ENCODE results near the gene CHADL.

The CHADL gene

GRCh38 chr22:41230401-41230785 is 10.3 kb downstream of the CHADL start:
- no peak for DNase-seq (ENCODE audit: low read depth)

DNA sequence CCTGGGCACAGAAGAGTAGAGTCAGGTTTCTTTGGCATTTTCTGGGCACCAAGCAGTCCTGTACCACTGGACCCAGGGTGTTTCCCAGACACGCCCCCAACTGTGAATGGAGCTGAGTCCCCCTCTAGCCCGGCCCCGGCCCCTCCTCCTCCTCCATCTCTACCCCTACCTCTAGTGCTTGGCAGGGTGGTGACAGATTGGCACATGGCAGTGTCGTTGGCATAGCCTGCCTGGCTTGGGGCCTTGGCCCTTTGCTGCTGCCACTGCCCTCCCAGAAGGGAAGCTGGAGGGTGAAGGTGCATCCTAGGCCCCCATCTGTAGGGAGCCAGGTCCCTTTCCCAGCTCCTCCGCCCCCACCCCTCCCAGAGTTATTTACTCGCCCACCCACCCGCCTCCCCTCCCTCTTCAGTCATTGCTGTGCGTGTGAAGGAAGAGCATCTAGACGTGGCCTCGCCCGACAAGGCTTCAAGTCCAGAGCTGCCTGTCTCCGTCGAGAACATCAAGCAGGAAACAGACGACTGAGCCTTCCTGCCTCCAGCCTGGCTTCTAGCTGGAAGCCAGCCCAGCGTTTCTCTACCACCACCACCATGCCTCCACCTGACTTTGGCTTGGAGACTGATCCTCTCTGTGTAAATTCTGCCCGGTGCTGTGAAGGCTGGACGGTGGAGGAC is 10.9 kb downstream of the CHADL start:
- no peak for DNase-seq (ENCODE audit: low read depth)

- DNase-seq (ENCODE audit: low read depth) = no peak
Measured at GRCh38 chr22:41229215-41229614, 11.5 kb downstream of the CHADL start.

DNA sequence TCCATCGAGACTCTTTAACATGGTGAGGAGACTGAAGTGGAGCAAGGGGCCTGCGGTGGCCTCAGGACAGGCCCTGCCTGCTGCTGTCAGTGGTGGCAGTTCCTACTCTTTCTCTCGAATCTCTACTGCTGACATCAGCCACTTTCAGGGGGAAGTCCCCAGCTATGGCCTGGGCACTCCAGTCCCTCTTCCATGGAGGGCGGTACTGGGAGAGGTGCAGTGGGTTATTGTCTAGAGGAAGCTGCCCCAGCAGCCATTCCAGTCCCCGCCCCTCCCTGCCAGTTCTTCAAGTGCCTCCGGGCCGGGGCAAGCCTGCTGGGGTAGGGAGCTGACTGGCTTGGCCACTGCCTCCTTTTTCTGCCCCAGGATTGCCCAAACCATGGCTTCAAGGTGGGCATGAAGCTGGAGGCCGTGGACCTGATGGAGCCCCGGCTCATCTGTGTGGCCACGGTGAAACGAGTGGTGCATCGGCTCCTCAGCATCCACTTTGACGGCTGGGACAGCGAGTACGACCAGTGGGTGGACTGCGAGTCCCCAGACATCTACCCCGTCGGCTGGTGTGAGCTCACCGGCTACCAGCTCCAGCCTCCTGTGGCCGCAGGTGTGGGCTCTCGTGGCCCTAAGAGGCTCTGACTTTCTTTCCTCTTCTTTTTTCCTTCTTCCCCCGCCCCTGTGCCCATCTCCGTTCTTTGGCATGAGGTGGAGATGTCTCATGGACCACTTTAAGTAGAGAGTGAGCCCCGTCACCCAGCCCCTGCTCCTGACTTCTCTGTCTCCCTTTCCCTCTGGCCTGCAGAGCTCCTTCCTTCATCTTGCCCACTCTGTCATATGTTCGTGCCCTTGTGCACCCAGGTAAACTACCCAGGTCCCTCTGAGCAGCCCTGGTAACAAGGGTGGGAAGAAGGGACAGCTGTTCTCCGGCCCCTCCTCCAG is 13.7 kb downstream of the CHADL start:
- DNase-seq (ENCODE audit: low read depth) = no peak

DNA sequence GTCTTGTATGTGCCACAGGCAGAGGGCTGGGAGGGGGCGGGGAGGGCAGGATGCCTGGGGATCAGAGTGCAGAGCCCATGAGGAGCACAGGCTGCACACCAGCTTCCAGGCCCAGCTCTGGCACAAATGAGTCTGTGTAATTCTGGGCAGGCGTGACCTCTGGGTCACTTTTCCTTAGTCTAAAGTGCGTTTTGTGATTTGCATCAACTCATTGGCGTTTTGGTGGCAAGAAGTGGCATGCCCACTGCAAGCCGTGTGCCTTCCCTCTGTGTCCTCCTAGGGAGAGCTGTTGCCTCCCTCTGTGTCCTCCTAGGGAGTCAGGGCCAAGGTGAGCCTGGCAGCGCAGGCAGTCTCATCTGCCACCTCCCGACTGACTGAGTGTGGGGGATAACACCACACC is 17.2 kb downstream of the CHADL start:
- no peak for DNase-seq (ENCODE audit: low read depth)

- DNase-seq (ENCODE audit: low read depth) = no peak
Measured at GRCh38 chr22:41222846-41223507, 17.8 kb downstream of the CHADL start.

- peak; percentile 19 for DNase-seq (ENCODE audit: low read depth)
Measured at GRCh38 chr22:41217553-41218157, 23.1 kb downstream of the CHADL start.

GRCh38 chr22:41216984-41217383 is 23.7 kb downstream of the CHADL start:
- no peak for DNase-seq (ENCODE audit: low read depth)

DNA sequence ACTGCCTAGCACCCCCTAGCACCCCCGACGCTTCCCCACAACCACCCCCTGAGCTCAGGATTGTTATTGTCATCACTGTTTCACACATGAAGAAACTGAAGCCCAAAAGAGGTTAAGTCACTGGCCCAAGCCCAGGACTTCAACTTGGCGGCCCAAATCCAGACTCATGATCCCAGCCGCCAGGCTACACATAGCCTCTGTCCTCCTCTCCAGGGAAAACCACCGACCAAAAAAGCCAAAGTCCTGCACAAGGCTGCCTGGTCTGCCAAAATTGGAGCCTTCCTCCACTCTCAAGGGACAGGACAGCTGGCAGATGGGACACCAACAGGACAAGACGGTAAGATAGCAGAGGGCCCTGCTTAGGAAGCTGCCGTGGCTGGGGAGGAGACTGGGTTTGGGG is 24.8 kb downstream of the CHADL start:
- no peak for DNase-seq (ENCODE audit: low read depth)

- no peak for DNase-seq (ENCODE audit: low read depth)
Measured at GRCh38 chr22:41215409-41215808, 25.3 kb downstream of the CHADL start.

DNA sequence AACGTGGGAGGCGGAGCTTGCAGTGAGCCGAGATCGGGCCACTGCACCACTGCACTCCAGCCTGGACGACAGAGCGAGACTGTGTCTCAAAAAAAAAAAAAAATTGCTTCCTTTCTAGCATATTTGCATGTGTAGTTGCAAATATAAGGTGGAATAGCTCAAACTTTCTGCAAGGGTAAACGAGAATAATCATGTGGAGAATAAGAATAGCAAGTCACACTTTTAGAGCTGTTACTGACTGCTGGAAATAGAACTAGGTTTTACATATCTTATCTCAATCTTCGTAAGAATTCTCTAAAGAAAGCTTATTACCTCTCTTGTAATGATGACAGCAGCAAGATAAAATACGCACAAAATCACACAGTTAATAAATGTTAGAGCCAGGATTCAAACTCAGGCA is 34.0 kb downstream of the CHADL start:
- no peak for DNase-seq (ENCODE audit: low read depth)

GRCh38 chr22:41204992-41205900 is 35.5 kb downstream of the CHADL start, which contains the start of gene L3MBTL2:
L3MBTL2 (plus strand) TSS chr22:41205312; CDS start chr22:41205363, 51 bp downstream.
- peak; percentile 88 for DNase-seq (ENCODE audit: low read depth)

GRCh38 chr22:41204066-41204465 is 36.7 kb downstream of the CHADL start:
- DNase-seq (ENCODE audit: low read depth) = no peak

DNA sequence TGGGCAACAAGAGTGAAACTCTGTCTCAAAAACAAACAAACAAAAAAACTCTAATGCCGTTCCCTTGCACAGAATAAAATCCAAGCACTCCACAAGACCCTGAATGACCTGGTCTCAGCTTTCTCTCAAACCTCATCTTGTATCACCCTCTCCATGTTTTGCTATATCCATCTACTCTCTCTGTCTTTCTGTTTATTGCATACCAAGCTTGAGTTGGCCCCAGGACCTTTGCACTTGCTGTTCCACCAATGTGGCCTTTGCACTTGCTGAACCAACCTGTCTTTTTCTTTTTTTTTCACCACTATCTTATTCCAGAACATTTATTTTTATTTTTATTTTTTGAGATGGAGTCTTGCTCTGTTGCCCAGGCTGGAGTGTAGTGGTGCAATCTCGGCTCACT is 37.6 kb downstream of the CHADL start:
- no peak for DNase-seq (ENCODE audit: low read depth)

DNA sequence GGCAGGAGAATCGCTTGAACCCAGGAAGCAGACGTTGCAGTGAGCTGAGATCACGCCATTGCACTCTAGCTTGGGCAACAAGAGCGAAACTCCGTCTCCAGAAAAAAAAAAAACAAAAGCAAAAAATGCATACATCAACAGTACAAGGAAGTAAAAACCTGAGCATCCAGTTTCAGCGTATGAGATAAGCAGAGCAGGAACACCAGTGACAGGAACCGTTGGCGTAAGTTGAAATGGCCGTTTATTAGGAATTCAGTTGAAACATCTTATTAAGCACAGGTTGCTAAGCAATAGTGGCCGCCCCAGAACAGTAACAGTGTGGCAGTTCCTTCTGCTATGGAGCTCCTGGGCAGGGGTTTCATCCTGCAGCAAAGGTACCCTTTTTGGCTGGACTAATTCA is 39.6 kb downstream of the CHADL start:
- DNase-seq (ENCODE audit: low read depth) = no peak

- no peak for DNase-seq (ENCODE audit: low read depth)
Measured at GRCh38 chr22:41198027-41198580, 42.6 kb downstream of the CHADL start.

GRCh38 chr22:41197038-41197972 is 43.4 kb downstream of the CHADL start:
- DNase-seq (ENCODE audit: low read depth) = peak; percentile 26

GRCh38 chr22:41193829-41194228 is 46.9 kb downstream of the CHADL start:
- no peak for DNase-seq (ENCODE audit: low read depth)

DNA sequence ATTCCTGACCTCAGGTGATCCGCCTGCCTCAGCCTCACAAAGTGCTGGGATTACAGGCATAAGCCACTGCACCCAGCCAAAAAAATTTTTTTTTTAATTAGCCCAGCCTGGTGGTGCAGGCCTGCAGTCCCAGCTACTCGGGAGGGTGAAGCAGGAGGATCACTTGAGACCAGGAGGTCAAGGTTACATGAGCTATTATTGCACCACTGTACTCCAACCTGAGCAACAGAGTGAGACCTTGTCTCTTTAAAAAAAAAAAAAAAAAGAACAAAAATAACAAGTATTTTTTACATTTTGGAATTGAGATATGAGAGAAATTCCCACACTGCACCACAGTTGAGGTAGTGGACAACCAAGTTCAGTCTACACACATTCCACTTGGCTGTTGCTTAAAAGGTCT is 49.3 kb downstream of the CHADL start:
- DNase-seq (ENCODE audit: low read depth) = no peak

DNA sequence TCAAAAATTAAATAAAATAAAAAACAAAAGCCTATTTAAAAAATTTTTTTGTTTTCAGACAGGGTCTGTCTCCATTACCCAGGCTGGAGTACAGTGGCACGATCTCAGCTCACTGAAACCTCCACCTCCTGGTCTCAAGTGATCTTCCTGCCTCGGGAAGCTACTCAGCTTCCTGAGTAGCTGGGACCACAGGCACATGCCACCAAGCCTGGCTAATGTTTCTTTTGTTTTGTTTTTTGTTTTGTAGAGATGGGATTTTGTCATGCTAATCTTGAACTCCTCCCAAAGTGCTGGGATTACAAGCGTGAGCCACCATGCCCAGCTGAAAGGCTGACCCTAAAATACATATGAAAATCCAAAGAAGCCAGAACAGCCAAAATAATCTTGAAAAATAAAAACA is 56.1 kb downstream of the CHADL start:
- no peak for DNase-seq (ENCODE audit: low read depth)
